OCI-LY7 (cell line): ENCODE measurements around the gene RRM2. TPM values are rescaled to one million over a fixed set of nuclear protein-coding genes. Genes with fewer than 3 reads are reported as not detected.
"Not testable (repeated sequence)": the region's sequence is repeated elsewhere in the genome, so short reads cannot be mapped to it uniquely, and the experiment has no call there.

Experiments
- BruUV-seq: library from RNA; stranded (reverse); fragments of 400-500 nt; replicated peaks from 2 replicates; lab custom pipeline; 2021; lab: Mats Ljungman, UMichigan
- CTCF ChIA-PET: fragments of 300-600 bp; sonication (Branson Sonifier 250); formaldehyde crosslinking; loops from one replicate; lab custom pipeline; 2022; ENCODE audit warnings: antibody characterized with exemption; ENCODE audit not compliant: unreplicated experiment; lab: Charles Lee
- POLR2A ChIA-PET: fragments of 300-600 bp; sonication (Branson Sonifier 250); formaldehyde crosslinking; loops from one replicate; lab custom pipeline; 2022; ENCODE audit warnings: antibody characterized with exemption; lab: Charles Lee
- DNase-seq: peaks from one replicate; pipeline ENCODE4 v3.0.0-alpha.2; 2015; ENCODE audit warnings: low spot score
- H2AFZ ChIP-seq: fragments of 200-600 bp; sonication (generic), shearing (Covaris generic); 2 replicates; pipeline ENCODE4 v1.6.1; 2014; ENCODE audit warnings: mild to moderate bottlenecking, antibody characterized with exemption, low read length, moderate library complexity
- H3K27ac ChIP-seq: fragments of 200-600 bp; sonication (generic); 2 replicates; pipeline ENCODE4 v1.5.1; 2014; ENCODE audit warnings: mixed run types, low read depth, mild to moderate bottlenecking, moderate library complexity, low read length, inconsistent platforms; ENCODE audit not compliant: poor library complexity, severe bottlenecking
- H3K36me3 ChIP-seq: fragments of 200-600 bp; sonication (generic); 2 replicates; pipeline ENCODE4 v1.6.1; 2014; ENCODE audit warnings: mild to moderate bottlenecking, antibody characterized with exemption, low read length, moderate library complexity, mixed read lengths; ENCODE audit not compliant: insufficient read depth
- H3K4me1 ChIP-seq: fragments of 200-600 bp; sonication (generic); 2 replicates; pipeline ENCODE4 v1.5.1; 2014; ENCODE audit warnings: mild to moderate bottlenecking, low read length; ENCODE audit not compliant: insufficient read depth, poor library complexity, severe bottlenecking
- H3K4me2 ChIP-seq: fragments of 200-600 bp; sonication (generic); 2 replicates; pipeline ENCODE4 v1.6.1; 2014; ENCODE audit warnings: mild to moderate bottlenecking, low read length
- H3K4me3 ChIP-seq: fragments of 200-600 bp; sonication (generic); 2 replicates; pipeline ENCODE4 v1.5.1; 2014; ENCODE audit warnings: mild to moderate bottlenecking, low read depth, low read length; ENCODE audit not compliant: poor library complexity, severe bottlenecking
- H3K79me2 ChIP-seq: fragments of 200-600 bp; sonication (generic); 2 replicates; pipeline ENCODE4 v1.6.1; 2016; ENCODE audit warnings: low read depth, mild to moderate bottlenecking, low read length, moderate library complexity, mixed read lengths; ENCODE audit not compliant: insufficient read depth
- H3K9me2 ChIP-seq: fragments of 200-600 bp; sonication (generic); 2 replicates; pipeline ENCODE4 v1.6.1; 2016; ENCODE audit warnings: mild to moderate bottlenecking, low read length, mixed read lengths; ENCODE audit not compliant: insufficient read depth
- H3K9me3 ChIP-seq: fragments of 200-600 bp; sonication (generic); 2 replicates; pipeline ENCODE4 v1.6.1; 2014; ENCODE audit warnings: mild to moderate bottlenecking, mixed run types, low read length, mixed read lengths
- H4K20me1 ChIP-seq: fragments of 200-600 bp; sonication (generic); 2 replicates; pipeline ENCODE4 v1.6.1; 2014; ENCODE audit warnings: mild to moderate bottlenecking, antibody characterized with exemption, low read length, moderate library complexity, mixed read lengths; ENCODE audit not compliant: insufficient read depth
- CTCF ChIP-seq: fragments of 200-600 bp; sonication (generic); conservative IDR thresholded peaks from 2 replicates; pipeline ENCODE4 v1.5.1; 2014; ENCODE audit warnings: mild to moderate bottlenecking, antibody characterized with exemption, low read length, moderate library complexity, mixed read lengths
- EZH2phosphoT487 ChIP-seq: fragments of 200-600 bp; sonication (generic); IDR thresholded peaks from 2 replicates; pipeline ENCODE4 v1.6.1; 2018; ENCODE audit warnings: low read depth, borderline replicate concordance, mild to moderate bottlenecking, mixed run types, antibody characterized with exemption, low read length, moderate library complexity, mixed read lengths
- intact Hi-C: fragments of 100-400 bp; cut with micrococcal nuclease; formaldehyde crosslinking; loops from one replicate; pipeline ENCODE4 v1.10.0; 2022; ENCODE audit not compliant: unreplicated experiment
- total RNA-seq, 2 experiments: library from RNA; depleted of rRNA in 1 of 2; stranded (reverse); fragments of >200 nt in 1 of 2; shearing (Covaris generic) in 1 of 2; gene quantifications; 2 replicates each; pipeline ENCODE4 v1.2.3, GENCODE V29; 2014 to 2022

The RRM2 gene
- total RNA-seq, 2 experiments from 2014 or later: 222 to 324 TPM

- Histone ChIP-seq H3K4me1 (peaks cover 10% of the 10 kb centered on the region), H3K9me3 (no peaks in the 10 kb centered on the region), H3K27ac (no peak overlapping the region), H3K9me2 (no peaks in the 10 kb centered on the region), H3K4me3 (no peak overlapping the region), H3K4me2 (no peak overlapping the region), H2AFZ (no peak overlapping the region), H3K79me2 (no peaks in the 10 kb centered on the region), H3K36me3 (no peaks in the 10 kb centered on the region; the same call in 1 of the 2 replicates), H4K20me1 (no peaks in the 10 kb centered on the region)
- ChIA-PET CTCF (no interaction called here), POLR2A (interaction anchor here (1.0 to 1.6 kb wide), 4 partner anchors 11 to 29 kb away, joined by 3 to 7 read pairs (median 3); no protein-coding TSS in a partner anchor)
- no TSS peak for BruUV-seq
- TF ChIP-seq CTCF (no peak), EZH2phosphoT487 (no peak)
- intact Hi-C loops: no loop called here
- DNase-seq: no peak
Measured at GRCh38 chr2:10101491-10101890, 21.0 kb upstream of the RRM2 start.

GRCh38 chr2:10103179-10103578, 19.4 kb upstream of the RRM2 start:
- peaks cover 6% of the 10 kb centered on the region for H3K4me1 ChIP-seq
- no peaks in the 10 kb centered on the region for H3K9me2 ChIP-seq
- H3K27ac ChIP-seq: no peak overlapping the region
- H3K79me2 ChIP-seq: no peaks in the 10 kb centered on the region
- DNase-seq: no peak
- no peak overlapping the region for H3K4me2 ChIP-seq
- H3K36me3 ChIP-seq: no peaks in the 10 kb centered on the region; the same call in 1 of the 2 replicates
- POLR2A ChIA-PET: interaction anchor here (1.3 kb wide), 1 partner anchor 30 kb away, joined by 3 read pairs; no protein-coding TSS in a partner anchor
- H3K4me3 ChIP-seq: no peak overlapping the region
- CTCF ChIA-PET: interaction anchor here (1.5 kb wide), 1 partner anchor 14 kb away, joined by 3 read pairs; no protein-coding TSS in a partner anchor
- BruUV-seq: no TSS peak
- H3K9me3 ChIP-seq: no peaks in the 10 kb centered on the region
- H4K20me1 ChIP-seq: no peaks in the 10 kb centered on the region
- intact Hi-C loops: no loop called here
- TF ChIP-seq CTCF (no peak), EZH2phosphoT487 (no peak)
- H2AFZ ChIP-seq: no peak overlapping the region

GRCh38 chr2:10104906-10105305, 17.6 kb upstream of the RRM2 start:
- H3K4me2 ChIP-seq, H3K9me2 ChIP-seq, H2AFZ ChIP-seq, DNase-seq, intact Hi-C loops, H4K20me1 ChIP-seq, BruUV-seq, H3K9me3 ChIP-seq, H3K79me2 ChIP-seq, H3K4me3 ChIP-seq, CTCF ChIA-PET, H3K27ac ChIP-seq, H3K36me3 ChIP-seq, POLR2A ChIA-PET, H3K4me1 ChIP-seq: not testable (repeated sequence)
